Endothelial cell of umbilical vein (primary cell): ENCODE data around the gene PPP1R9A. TPM values are rescaled to one million over a fixed set of nuclear protein-coding genes. Genes with fewer than 3 reads are reported as not detected.

Source experiments
- BruUV-seq: library from RNA; stranded (reverse); fragments of 400-500 nt; replicated peaks from 2 replicates; lab custom pipeline; 2021; lab: Mats Ljungman, UMichigan
- CTCF ChIA-PET: fragments of 300-600, 350-600 bp; sonication (Branson Sonifier 250); formaldehyde crosslinking; loops from one replicate; lab custom pipeline; 2021; ENCODE audit warnings: antibody characterized with exemption, inconsistent platforms; lab: Charles Lee
- POLR2A ChIA-PET: fragments of 300-600, 350-600 bp; sonication (Branson Sonifier 250); formaldehyde crosslinking; loops from one replicate; lab custom pipeline; 2021; ENCODE audit warnings: antibody characterized with exemption, inconsistent platforms; lab: Charles Lee
- DNase-seq: peaks from one replicate; pipeline ENCODE4 v3.0.0-alpha.2; 2011; ENCODE audit warnings: low read depth, low spot score
- FAIRE-seq: peaks from 2 replicates; lab custom pipeline; 2011; peaks lifted over from hg19 to GRCh38; lab: Jason Lieb, UNC
- H2AFZ ChIP-seq: 2 replicates; pipeline ENCODE4 v1.6.0; 2012; ENCODE audit warnings: low read depth, low read length, control low read depth, inconsistent platforms
- H3K27ac ChIP-seq: 2 replicates; pipeline ENCODE4 v1.5.1; 2011; ENCODE audit warnings: low read depth, mild to moderate bottlenecking, control low read depth, low read length, moderate library complexity; ENCODE audit not compliant: insufficient read depth
- H3K27me3 ChIP-seq, 2 experiments: 2 replicates each; pipeline versions ENCODE4 v1.6.0 to v1.6.1; 2011; ENCODE audit warnings: low read length in 2 of 2, mixed read lengths in 1 of 2; ENCODE audit not compliant: control insufficient read depth in 2 of 2, insufficient read depth in 2 of 2
- H3K36me3 ChIP-seq, 2 experiments: 2 replicates in 1 of 2; 3 replicates in 1 of 2; pipeline ENCODE4 v1.5.1; 2011; ENCODE audit warnings: low read length in 2 of 2, mild to moderate bottlenecking in 1 of 2, moderate library complexity in 1 of 2; ENCODE audit not compliant: control insufficient read depth in 2 of 2, insufficient read depth in 2 of 2; ENCODE audit errors: extremely low read depth in 1 of 2
- H3K4me1 ChIP-seq: 3 replicates; pipeline ENCODE4 v1.5.1; 2011; ENCODE audit warnings: mild to moderate bottlenecking, low read length; ENCODE audit not compliant: control insufficient read depth, insufficient read depth; ENCODE audit errors: extremely low read depth
- H3K4me2 ChIP-seq: 2 replicates; pipeline ENCODE4 v1.6.1; 2011; ENCODE audit warnings: low read length, control low read depth, mixed read lengths; ENCODE audit not compliant: insufficient read depth
- H3K4me3 ChIP-seq, 3 experiments: fragments of 200-600 bp in 1 of 3; sonication (generic), shearing (Covaris generic) in 1 of 3; replicated peaks in 1 of 3; 2 replicates each; pipeline ENCODE4 v1.5.1; 2011 to 2016; ENCODE audit warnings: control low read depth in 3 of 3, low read length in 3 of 3, mild to moderate bottlenecking in 2 of 3, inconsistent platforms in 1 of 3, low read depth in 1 of 3, moderate library complexity in 1 of 3; ENCODE audit not compliant: insufficient read depth in 1 of 3
- H3K79me2 ChIP-seq: 2 replicates; pipeline ENCODE4 v1.6.0; 2012; ENCODE audit warnings: low read length, inconsistent platforms; ENCODE audit not compliant: control insufficient read depth, insufficient read depth
- H3K9ac ChIP-seq: replicated peaks from 2 replicates; pipeline ENCODE3; 2011; ENCODE audit warnings: low read length, control low read depth; ENCODE audit not compliant: insufficient read depth; ENCODE audit errors: extremely low read depth
- H3K9me1 ChIP-seq: replicated peaks from 3 replicates; pipeline ENCODE4 v1.6.0; 2011; ENCODE audit warnings: mild to moderate bottlenecking, low read length; ENCODE audit not compliant: control insufficient read depth, insufficient read depth; ENCODE audit errors: extremely low read depth
- H3K9me3 ChIP-seq: replicated peaks from 2 replicates; pipeline ENCODE4 v1.5.1; 2012; ENCODE audit warnings: low read length, inconsistent platforms; ENCODE audit not compliant: control insufficient read depth, insufficient read depth
- H4K20me1 ChIP-seq: replicated peaks from 2 replicates; pipeline ENCODE3; 2011; ENCODE audit warnings: mild to moderate bottlenecking, low read length; ENCODE audit not compliant: control insufficient read depth, insufficient read depth; ENCODE audit errors: extremely low read depth
- EZH2 ChIP-seq: IDR thresholded peaks from 2 replicates; pipeline ENCODE4 v1.6.1; 2012; ENCODE audit warnings: borderline replicate concordance, low read depth, mild to moderate bottlenecking, moderate library complexity, low read length, inconsistent platforms; ENCODE audit not compliant: severe bottlenecking
- FOS ChIP-seq: IDR thresholded peaks from 2 replicates; pipeline ENCODE4 v1.6.1; 2011; ENCODE audit warnings: mild to moderate bottlenecking, low read length, moderate library complexity, borderline replicate concordance; ENCODE audit not compliant: insufficient read depth
- GATA2 ChIP-seq: IDR thresholded peaks from 2 replicates; pipeline ENCODE4 v1.7.0; 2011; ENCODE audit warnings: low read depth, mild to moderate bottlenecking, moderate library complexity, mixed read lengths, low read length; ENCODE audit not compliant: insufficient read length, insufficient read depth
- JUN ChIP-seq: IDR thresholded peaks from 2 replicates; pipeline ENCODE4 v1.6.1; 2011; ENCODE audit warnings: borderline replicate concordance, low read depth; ENCODE audit not compliant: insufficient read length, insufficient read depth
- MYC ChIP-seq: IDR thresholded peaks from one replicate; pipeline ENCODE4 v1.6.1; 2011; ENCODE audit warnings: mild to moderate bottlenecking, low read depth, low read length
- dilution Hi-C: fragments of 300-500 bp; cut with MboI; formaldehyde crosslinking; loops from one replicate; pipeline ENCODE4 v1.15.0; 2019; ENCODE audit warnings: low sequenced_read_pairs; ENCODE audit not compliant: extremely low pct_ligation_motif_present
- intact Hi-C: fragments of 100-400 bp; cut with micrococcal nuclease; formaldehyde crosslinking; loops from one replicate; pipeline ENCODE4 v1.10.0; 2022
- polyA plus RNA-seq, 4 experiments: library from polyadenylated mRNA; depleted of rRNA in 3 of 4; stranded (reverse) in 3 of 4; unstranded in 1 of 4; fragments of >200 nt; gene quantifications; 2 replicates each; pipeline versions ENCODE4 v1.2.1 to v1.2.3, GENCODE V29; 2011 to 2012; ENCODE audit warnings: missing spikeins in 1 of 4
- total RNA-seq: library from RNA; stranded (reverse); gene quantifications from 2 replicates; pipeline ENCODE4 v1.2.3, GENCODE V29; 2021
- TF ChIP-seq, protein P1 (sequence below), 2 donors: IDR thresholded peaks; 1 replicate in 1 of 2; 2 replicates in 1 of 2; pipeline ENCODE4 v1.5.1; 2011; ENCODE audit warnings: low read length in 2 of 2, mild to moderate bottlenecking in 2 of 2, moderate library complexity in 2 of 2, control low read depth in 1 of 2, inconsistent platforms in 1 of 2, low read depth in 1 of 2; ENCODE audit not compliant: insufficient read depth in 1 of 2; ENCODE audit errors: extremely low read depth in 1 of 2
- TF ChIP-seq, protein P2 (sequence below): IDR thresholded peaks from 2 replicates; pipeline ENCODE4 v1.6.1; 2011; ENCODE audit not compliant: insufficient read depth, insufficient read length

The PPP1R9A gene
- total and polyA plus RNA-seq, 2 donors (not counting 3 experiments of a cell fraction or from before 2014, with no cell fraction given), result 0.50 to 3.0 TPM

DNA sequence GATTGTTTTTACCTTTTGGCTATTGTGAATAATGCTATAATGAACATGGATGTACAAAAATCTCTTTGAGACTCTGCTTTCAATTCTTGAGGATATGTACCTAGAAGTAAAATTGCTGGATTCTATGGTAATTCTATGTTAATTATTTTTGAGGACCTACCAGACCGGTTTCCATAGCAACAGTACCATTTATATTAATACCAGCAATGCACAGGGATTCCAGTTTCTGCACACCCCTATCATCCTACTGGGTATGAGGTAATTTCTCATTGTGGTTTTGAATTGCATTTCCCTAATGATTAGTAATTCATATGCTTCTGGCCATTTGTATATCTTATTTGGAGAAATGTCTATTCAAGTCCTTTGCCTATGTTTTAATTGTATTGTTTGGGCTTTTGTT is 9.9 kb upstream of the PPP1R9A start:
- no peak overlapping the region for H2AFZ ChIP-seq
- FAIRE-seq (no peak), DNase-seq (no peak)
- H3K36me3 ChIP-seq, result no peaks in the 10 kb centered on the region
- no peak overlapping the region for H3K9ac ChIP-seq
- H3K79me2 ChIP-seq, result no peaks in the 10 kb centered on the region
- intact Hi-C loops, result no loop called here
- no peaks in the 10 kb centered on the region for H3K4me1 ChIP-seq
- TF ChIP-seq, protein P1, sequence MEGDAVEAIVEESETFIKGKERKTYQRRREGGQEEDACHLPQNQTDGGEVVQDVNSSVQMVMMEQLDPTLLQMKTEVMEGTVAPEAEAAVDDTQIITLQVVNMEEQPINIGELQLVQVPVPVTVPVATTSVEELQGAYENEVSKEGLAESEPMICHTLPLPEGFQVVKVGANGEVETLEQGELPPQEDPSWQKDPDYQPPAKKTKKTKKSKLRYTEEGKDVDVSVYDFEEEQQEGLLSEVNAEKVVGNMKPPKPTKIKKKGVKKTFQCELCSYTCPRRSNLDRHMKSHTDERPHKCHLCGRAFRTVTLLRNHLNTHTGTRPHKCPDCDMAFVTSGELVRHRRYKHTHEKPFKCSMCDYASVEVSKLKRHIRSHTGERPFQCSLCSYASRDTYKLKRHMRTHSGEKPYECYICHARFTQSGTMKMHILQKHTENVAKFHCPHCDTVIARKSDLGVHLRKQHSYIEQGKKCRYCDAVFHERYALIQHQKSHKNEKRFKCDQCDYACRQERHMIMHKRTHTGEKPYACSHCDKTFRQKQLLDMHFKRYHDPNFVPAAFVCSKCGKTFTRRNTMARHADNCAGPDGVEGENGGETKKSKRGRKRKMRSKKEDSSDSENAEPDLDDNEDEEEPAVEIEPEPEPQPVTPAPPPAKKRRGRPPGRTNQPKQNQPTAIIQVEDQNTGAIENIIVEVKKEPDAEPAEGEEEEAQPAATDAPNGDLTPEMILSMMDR (IDR thresholded peaks at IDR 0.05; ENCODE audit: extremely low read depth in 1 of 2, insufficient read depth in 1 of 2, low read depth in 1 of 2, low read length in 2 of 2), result no peak
- TF ChIP-seq FOS (no peak), JUN (no peak), MYC (no peak), GATA2 (no peak)
- TF ChIP-seq, protein P2, sequence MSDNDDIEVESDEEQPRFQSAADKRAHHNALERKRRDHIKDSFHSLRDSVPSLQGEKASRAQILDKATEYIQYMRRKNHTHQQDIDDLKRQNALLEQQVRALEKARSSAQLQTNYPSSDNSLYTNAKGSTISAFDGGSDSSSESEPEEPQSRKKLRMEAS, result no peak
- H3K27ac ChIP-seq, result no peak overlapping the region
- no peaks in the 10 kb centered on the region for H4K20me1 ChIP-seq
- H3K4me3 ChIP-seq, result no peak overlapping the region
- POLR2A ChIA-PET, result no interaction called here
- H3K9me3 ChIP-seq, result no peaks in the 10 kb centered on the region
- peaks cover 0 to 1% of the 10 kb centered on the region in 2 experiments for H3K27me3 ChIP-seq
- no TSS peak for BruUV-seq
- dilution Hi-C loops, result no loop called here
- no peak overlapping the region for H3K4me2 ChIP-seq
- H3K9me1 ChIP-seq, result no peaks in the 10 kb centered on the region
- CTCF ChIA-PET, result no interaction called here

DNA sequence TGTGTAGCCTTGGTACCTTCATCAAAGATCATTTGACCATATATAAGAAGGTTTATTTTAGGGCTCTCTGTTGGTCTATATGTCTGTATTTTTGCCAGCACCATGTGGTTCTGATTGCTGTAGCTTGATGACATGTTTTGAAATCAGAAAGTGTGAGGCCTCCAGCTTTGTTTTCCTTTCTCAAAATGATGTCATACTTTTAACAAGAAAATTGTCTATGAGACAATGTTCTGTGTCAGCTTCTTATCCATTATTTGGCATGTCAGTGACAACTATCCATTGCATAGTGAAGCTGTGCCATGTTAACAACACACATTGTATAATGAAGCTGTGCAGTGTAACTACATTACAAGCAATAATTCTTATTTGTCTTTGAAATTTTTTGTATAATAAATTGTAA is 9.1 kb upstream of the PPP1R9A start:
- H3K79me2 ChIP-seq, result no peaks in the 10 kb centered on the region
- FAIRE-seq (no peak), DNase-seq (no peak)
- no peak overlapping the region for H3K9ac ChIP-seq
- no peaks in the 10 kb centered on the region for H3K9me3 ChIP-seq
- POLR2A ChIA-PET, result no interaction called here
- intact Hi-C loops, result no loop called here
- CTCF ChIA-PET, result interaction anchor here (1.2 kb wide), 1 partner anchor 10 kb away, joined by 3 read pairs; no protein-coding TSS in a partner anchor
- TF ChIP-seq EZH2, result no peak
- no peaks in the 10 kb centered on the region for H3K9me1 ChIP-seq
- BruUV-seq, result no TSS peak
- H3K27me3 ChIP-seq, result peaks cover 0 to 1% of the 10 kb centered on the region in 2 experiments
- no peaks in the 10 kb centered on the region for H4K20me1 ChIP-seq
- H3K27ac ChIP-seq, result no peak overlapping the region
- H3K4me1 ChIP-seq, result no peaks in the 10 kb centered on the region
- H3K36me3 ChIP-seq, result no peaks in the 10 kb centered on the region
- no peak overlapping the region for H2AFZ ChIP-seq
- no peak overlapping the region for H3K4me3 ChIP-seq
- no peak overlapping the region for H3K4me2 ChIP-seq
- dilution Hi-C loops, result no loop called here
